Measurements from ENCODE around the gene TTC9C. TPM values are rescaled to one million over a fixed set of nuclear protein-coding genes. Genes with fewer than 3 reads are reported as not detected.
"Not testable (repeated sequence)": the region's sequence is repeated elsewhere in the genome, so short reads cannot be mapped to it uniquely, and the experiment has no call there.

Gene TTC9C, protein sequence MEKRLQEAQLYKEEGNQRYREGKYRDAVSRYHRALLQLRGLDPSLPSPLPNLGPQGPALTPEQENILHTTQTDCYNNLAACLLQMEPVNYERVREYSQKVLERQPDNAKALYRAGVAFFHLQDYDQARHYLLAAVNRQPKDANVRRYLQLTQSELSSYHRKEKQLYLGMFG
- total RNA-seq: 49.8 and 51.5 TPM in 2 replicates

GRCh38 chr11:62728171-62728988 lies at the start of gene TTC9C:
TSS of gene TTC9C (plus strand) at chr11:62728486. CDS start at chr11:62728849, 363 bp downstream.
- intact Hi-C loops (cut with micrococcal nuclease): loop anchor here (1.0 kb wide), 8 partner anchors 26 to 152 kb away; partner anchors contain the start of genes LBHD1, NXF1, POLR2G and SLC3A2

DNA sequence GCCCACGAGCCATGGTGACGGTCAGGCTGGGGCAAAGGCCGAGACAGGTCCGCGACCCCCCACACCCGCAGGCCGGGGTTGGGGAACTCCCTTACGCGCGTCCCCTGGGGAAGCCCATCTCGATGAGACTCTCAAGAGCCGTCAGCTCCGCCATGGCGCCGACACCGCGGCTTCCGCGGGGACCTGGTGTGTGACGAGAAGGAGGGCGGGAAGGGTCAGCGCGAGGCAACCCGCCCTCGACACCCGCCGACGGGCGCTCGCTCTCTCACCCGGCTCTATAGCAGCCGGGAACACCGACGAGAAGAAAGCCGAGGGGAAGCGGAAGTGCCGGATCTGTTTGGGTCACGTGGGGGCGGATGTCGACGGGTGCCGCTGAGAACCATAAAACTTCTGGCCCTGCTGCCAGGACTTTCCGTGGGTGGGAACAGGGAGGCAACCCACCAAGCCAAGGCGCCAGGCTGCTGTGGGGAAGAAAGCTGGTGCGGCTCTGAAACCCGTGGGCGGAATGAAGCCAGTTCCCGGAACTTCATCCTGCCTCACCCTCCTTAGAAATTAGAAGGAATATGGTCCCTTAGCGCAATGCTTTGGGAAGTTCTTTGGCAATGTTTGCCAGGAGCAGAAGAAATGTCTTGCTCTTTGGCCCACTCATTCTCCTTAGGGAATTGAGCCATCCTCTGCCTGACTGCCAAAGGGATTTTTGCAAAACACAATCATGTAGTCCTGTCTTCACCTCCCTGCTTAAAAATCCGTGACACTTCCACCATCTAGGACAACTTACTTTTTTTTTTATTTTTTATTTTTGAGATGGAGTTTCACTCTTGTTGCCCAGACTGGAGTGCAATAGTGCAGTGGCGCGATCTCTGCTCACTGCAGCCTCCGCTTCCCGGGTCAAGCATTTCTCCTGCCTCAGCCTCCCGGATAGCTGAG lies 49.3 kb upstream of the TTC9C start, which contains the start of gene UBXN1:
UBXN1 (minus strand) TSS at position 304 of the 927 bp plus-strand sequence; CDS start at position 154, 150 bp downstream.
- intact Hi-C loops (cut with micrococcal nuclease): loop anchor here (1.0 to 10.0 kb wide), 10 partner anchors 8 to 254 kb away; partner anchors contain the start of genes C11orf98, CSKMT, GANAB and HNRNPUL2

DNA sequence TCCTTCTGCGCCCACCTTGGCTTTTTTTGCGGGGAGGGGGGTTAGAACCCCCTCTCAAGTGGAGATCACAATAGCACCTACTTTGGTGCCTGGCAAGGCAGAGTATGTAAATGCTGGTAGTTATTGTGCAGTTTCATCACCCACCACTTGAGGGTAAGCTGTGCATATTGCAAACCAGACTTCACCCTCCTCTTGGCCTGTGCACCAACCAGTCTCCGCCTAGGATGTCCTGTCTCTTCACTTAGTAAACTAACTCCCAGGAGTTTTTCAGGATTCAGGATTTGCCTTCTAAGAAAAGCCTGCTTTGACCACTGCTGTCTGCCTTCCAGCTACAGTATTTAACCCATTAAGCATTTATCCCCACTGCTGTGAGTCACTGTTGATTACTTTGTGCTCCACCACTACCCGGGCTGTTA lies 47.5 kb upstream of the TTC9C start:
- intact Hi-C loops (cut with micrococcal nuclease): loop anchor here (1.0 kb wide), 2 partner anchors 13 to 181 kb away; no protein-coding TSS in a partner anchor

DNA sequence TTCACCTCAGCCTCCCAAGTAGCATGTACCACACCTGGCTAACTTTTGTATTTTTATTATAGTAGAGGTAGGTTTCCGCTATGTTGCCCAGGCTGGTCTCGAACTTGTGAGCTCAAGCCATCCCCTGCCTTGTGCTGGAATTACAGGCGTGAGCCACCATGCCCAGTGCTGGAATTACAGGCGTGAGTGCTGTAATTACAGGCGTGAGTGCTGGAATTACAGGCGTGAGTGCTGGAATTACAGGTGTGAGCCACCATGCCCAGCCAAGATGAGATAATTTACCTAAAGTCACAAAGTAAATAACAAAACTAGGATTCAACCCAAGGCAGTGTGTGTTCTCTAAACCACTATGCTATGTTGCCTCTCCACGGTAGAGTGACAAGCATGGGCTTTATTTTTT lies 45.8 kb upstream of the TTC9C start:
- intact Hi-C loops (cut with micrococcal nuclease): no loop called here

- intact Hi-C loops (cut with micrococcal nuclease): no loop called here
These were observed 40.5 kb upstream of the TTC9C start for GRCh38 chr11:62687508-62688396.

DNA sequence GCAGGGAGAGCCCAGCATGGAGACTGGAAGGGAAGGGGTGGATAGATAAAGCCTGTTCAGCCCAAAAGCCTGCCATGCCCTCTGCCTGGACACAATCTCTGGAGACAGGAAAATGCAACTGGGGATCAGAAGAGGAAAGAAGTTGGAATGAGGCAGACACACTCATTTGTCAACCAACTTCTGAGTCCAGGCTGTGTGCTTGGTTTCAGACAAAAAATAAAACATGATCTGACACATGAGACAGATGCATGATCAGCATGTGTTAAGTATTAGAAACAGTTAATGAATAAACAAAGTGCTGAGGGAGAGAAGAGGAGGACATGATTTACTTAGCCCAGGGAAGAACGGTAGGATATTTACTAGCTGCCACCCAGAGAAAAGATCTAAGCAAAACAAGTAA lies 39.8 kb upstream of the TTC9C start:
- intact Hi-C loops (cut with micrococcal nuclease): no loop called here

- intact Hi-C loops (cut with micrococcal nuclease): no loop called here
These were observed 38.7 kb upstream of the TTC9C start, which contains the start of gene LRRN4CL for GRCh38 chr11:62689421-62690183. TSS of gene LRRN4CL (minus strand) at chr11:62689530. CDS start at chr11:62688508, 1,022 bp downstream.

- intact Hi-C loops (cut with micrococcal nuclease): loop anchor here (1.0 to 2.0 kb wide), 7 partner anchors 13 to 313 kb away; partner anchors contain the start of gene EML3
These were observed 34.7 kb upstream of the TTC9C start for GRCh38 chr11:62693624-62694023.

GRCh38 chr11:62694455-62695167 lies 33.7 kb upstream of the TTC9C start:
- intact Hi-C loops (cut with micrococcal nuclease): loop anchor here (1.0 to 2.0 kb wide), 7 partner anchors 14 to 314 kb away; partner anchors contain the start of gene EML3

DNA sequence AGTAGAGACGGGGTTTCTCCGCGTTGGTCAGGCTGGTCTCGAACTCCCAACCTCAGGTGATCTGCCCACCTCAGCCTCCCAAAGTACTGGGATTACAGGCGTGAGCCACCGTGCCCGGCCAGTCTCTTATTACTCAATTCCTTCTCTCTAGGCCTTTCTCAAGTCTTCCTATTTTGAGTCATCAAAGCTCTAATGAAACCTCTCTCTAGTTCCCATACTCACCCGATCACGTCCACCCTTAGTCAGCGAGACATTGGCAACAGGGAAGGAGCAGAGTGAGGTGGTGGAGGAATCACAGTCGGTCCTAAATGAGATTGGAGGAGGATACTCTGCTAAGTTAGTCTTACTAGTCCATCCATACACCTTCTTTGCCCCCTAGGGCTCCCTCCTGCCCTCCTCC lies 26.0 kb upstream of the TTC9C start:
- intact Hi-C loops (cut with micrococcal nuclease): no loop called here

- intact Hi-C loops (cut with micrococcal nuclease): not testable (repeated sequence)
These were observed 24.4 kb upstream of the TTC9C start for GRCh38 chr11:62703921-62704320.

DNA sequence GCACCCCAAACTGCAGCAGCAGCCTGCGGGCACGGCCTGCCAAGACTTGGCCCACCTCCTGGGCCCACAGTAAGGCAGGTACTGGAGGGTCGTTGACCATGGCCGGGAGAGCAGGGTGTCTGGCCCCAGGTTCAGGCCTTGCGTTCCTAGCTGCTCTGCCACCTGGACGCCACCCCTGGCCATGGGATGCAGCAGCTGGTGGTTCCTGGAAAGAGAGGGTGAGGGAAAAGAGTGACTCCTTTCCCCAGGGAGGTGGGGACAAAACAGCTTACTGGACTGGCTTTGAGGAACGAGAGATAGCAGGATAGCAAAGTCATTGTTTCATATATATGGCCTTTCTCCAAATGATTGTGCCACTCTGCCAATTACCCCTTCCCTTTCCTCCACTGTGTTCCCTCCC lies 22.9 kb upstream of the TTC9C start:
- intact Hi-C loops (cut with micrococcal nuclease): loop anchor here (5.0 kb wide), 1 partner anchor 1482 kb away; the partner anchor contains the start of gene STIP1

- intact Hi-C loops (cut with micrococcal nuclease): loop anchor here (1.0 to 5.0 kb wide), 3 partner anchors 60 to 1481 kb away; partner anchors contain the start of genes GANAB and STIP1
These were observed 22.1 kb upstream of the TTC9C start for GRCh38 chr11:62705880-62706849.

DNA sequence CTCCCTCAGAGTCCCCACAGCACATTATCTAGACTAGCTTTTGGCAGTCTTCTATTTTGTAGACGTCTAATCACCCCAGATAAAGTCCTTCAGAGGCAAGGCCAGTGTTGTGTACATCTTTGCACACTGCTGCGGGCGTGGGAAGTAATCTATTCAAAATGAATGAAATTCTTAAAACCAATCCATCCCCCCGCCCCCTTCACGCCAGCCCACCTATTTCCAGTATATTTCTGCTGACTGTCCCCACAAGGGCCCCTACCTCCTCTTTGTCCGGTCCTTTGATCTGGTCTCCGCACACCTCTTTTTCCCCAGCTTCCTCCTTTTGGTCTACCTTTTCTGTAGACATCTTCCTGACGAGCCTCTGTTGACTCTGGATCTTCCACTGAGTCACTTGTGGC lies 21.4 kb upstream of the TTC9C start:
- intact Hi-C loops (cut with micrococcal nuclease): loop anchor here (1.0 to 5.0 kb wide), 3 partner anchors 61 to 1480 kb away; partner anchors contain the start of genes GANAB and STIP1

- intact Hi-C loops (cut with micrococcal nuclease): loop anchor here (5.0 kb wide), 1 partner anchor 1480 kb away; the partner anchor contains the start of gene STIP1
These were observed 20.9 kb upstream of the TTC9C start, which contains the start of the genes BSCL2 and GNG3 for GRCh38 chr11:62707277-62707861. TSS of gene BSCL2 (minus strand) at chr11:62707424. CDS start at chr11:62707195, 229 bp downstream. TSS of gene GNG3 (plus strand) at chr11:62707676. CDS start at chr11:62708296, 620 bp downstream.

DNA sequence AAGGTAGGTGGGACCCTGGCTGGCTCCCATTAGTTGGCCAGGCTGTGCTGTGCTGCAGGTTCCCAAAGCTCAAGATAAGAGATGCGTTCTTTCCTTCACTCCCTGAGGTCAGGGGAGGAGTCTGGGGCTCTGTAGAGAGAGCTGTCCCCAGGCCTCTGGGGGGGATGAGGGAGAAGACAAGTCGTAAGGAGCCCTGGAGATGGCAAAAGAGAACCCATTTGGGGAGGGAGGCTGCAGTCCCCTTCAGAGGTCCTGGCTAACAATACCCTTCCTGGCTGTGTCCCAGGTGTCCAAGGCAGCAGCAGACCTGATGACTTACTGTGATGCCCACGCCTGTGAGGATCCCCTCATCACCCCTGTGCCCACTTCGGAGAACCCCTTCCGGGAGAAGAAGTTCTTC lies 19.9 kb upstream of the TTC9C start:
- intact Hi-C loops (cut with micrococcal nuclease): loop anchor here (5.0 kb wide), 1 partner anchor 1479 kb away; the partner anchor contains the start of gene STIP1
